ENCODE measurements around the gene CMTM7. TPM values are rescaled to one million over a fixed set of nuclear protein-coding genes. Genes with fewer than 3 reads are reported as not detected.

The CMTM7 gene
- total and polyA plus RNA-seq, 2 of the 13 experiments (the other 11 are each of a cell fraction or from before 2014, with no cell fraction given) = 20.9 to 21.4 TPM

GRCh38 chr3:32401556-32402081, 10.0 kb downstream of the CMTM7 start (continued):
- TF ChIP-seq KIAA2018 (CRISPR knock-in tag; IDR thresholded peaks at IDR 0.05; ENCODE audit: borderline replicate concordance) (no peak), SMAD1 (CRISPR knock-in tag; IDR thresholded peaks at IDR 0.05; ENCODE audit: borderline replicate concordance, low read depth) (no peak), KDM5B (CRISPR knock-in tag; IDR thresholded peaks at IDR 0.05; ENCODE audit: borderline replicate concordance) (peak; percentile 89; the same call in 1 of the 2 replicates), ZNF543 (CRISPR knock-in tag; IDR thresholded peaks at IDR 0.05) (0 out of 2 replicates have a peak, but pooled peaks have one; percentile 69), GATA4 (IDR thresholded peaks at IDR 0.05; ENCODE audit: borderline replicate concordance, low read depth) (no peak), KLF12 (CRISPR knock-in tag; IDR thresholded peaks at IDR 0.05; ENCODE audit: borderline replicate concordance) (peak; percentile 69; the same call in 1 of the 2 replicates), FOXM1 (CRISPR knock-in tag; IDR thresholded peaks at IDR 0.05) (no peak), ZFP91 (CRISPR knock-in tag; IDR thresholded peaks at IDR 0.05; ENCODE audit: borderline replicate concordance) (peak; percentile 87), ZNF101 (CRISPR knock-in tag; IDR thresholded peaks at IDR 0.05; ENCODE audit: borderline replicate concordance, low read depth) (no peak), SAFB2 (CRISPR knock-in tag; IDR thresholded peaks at IDR 0.05; ENCODE audit: borderline replicate concordance, low read depth) (no peak), ZBTB3 (CRISPR knock-in tag; IDR thresholded peaks at IDR 0.05; ENCODE audit: borderline replicate concordance, low read depth) (peak; percentile 82; the same call in 1 of the 2 replicates), CSRNP1 (CRISPR knock-in tag; IDR thresholded peaks at IDR 0.05) (peak; percentile 61; the same call in 1 of the 2 replicates), JUN (CRISPR knock-in tag; IDR thresholded peaks at IDR 0.05) (no peak; the same call in 1 of the 2 replicates), ZNF792 (CRISPR knock-in tag; IDR thresholded peaks at IDR 0.05) (no peak; the same call in 1 of the 2 replicates), FOXC1 (CRISPR knock-in tag; IDR thresholded peaks at IDR 0.05; ENCODE audit: borderline replicate concordance) (peak; percentile 79; the same call in 1 of the 2 replicates), THYN1 (CRISPR knock-in tag; IDR thresholded peaks at IDR 0.05; ENCODE audit: borderline replicate concordance, low read depth) (no peak)
